GM21619 (cell line): Measurements from ENCODE around the gene OR52N2.

Experiments used
- ATAC-seq: cut with Tn5 transposase; IDR thresholded peaks from one replicate; pipeline ENCODE4 v1.9.1; 2021; ENCODE audit not compliant: unreplicated experiment

Gene OR52N2

GRCh38 chr11:5808500-5809121 is at the start of gene OR52N2:
Gene OR52N2 (plus strand): TSS chr11:5808924. CDS start chr11:5820336, 11,412 bp downstream.
- ATAC-seq: peak; percentile 95

- no peak for ATAC-seq
Measured at GRCh38 chr11:5767056-5767455, 41.7 kb upstream of the OR52N2 start.

GRCh38 chr11:5783255-5783654 is 25.5 kb upstream of the OR52N2 start, which contains the start of gene OR52N5:
Gene OR52N5 (minus strand): TSS chr11:5783355. CDS start chr11:5778634, 4,721 bp downstream.
- no peak for ATAC-seq

- ATAC-seq: no peak
Measured at GRCh38 chr11:5791165-5791564, 17.6 kb upstream of the OR52N2 start, which contains the start of gene OR52N1. Gene OR52N1 (minus strand): TSS chr11:5791265. CDS start chr11:5788816, 2,449 bp downstream.

- no peak for ATAC-seq
Measured at GRCh38 chr11:5796541-5796940, 12.2 kb upstream of the OR52N2 start.

GRCh38 chr11:5803982-5804381 is 4.7 kb upstream of the OR52N2 start:
- no peak for ATAC-seq

- no peak for ATAC-seq
Measured at GRCh38 chr11:5807580-5807979, 1.1 kb upstream of the OR52N2 start.

- ATAC-seq: peak; percentile 27
Measured at GRCh38 chr11:5809122-5809519, 397 bp downstream of the OR52N2 start.

- no peak for ATAC-seq
Measured at GRCh38 chr11:5809905-5810795, 1.4 kb downstream of the OR52N2 start.

GRCh38 chr11:5815534-5815933 is 6.8 kb downstream of the OR52N2 start:
- ATAC-seq: no peak

GRCh38 chr11:5818245-5818886 is 9.6 kb downstream of the OR52N2 start:
- ATAC-seq: peak; percentile 61

- no peak for ATAC-seq
Measured at GRCh38 chr11:5831196-5831829, 22.6 kb downstream of the OR52N2 start.

- ATAC-seq: no peak
Measured at GRCh38 chr11:5833446-5833845, 24.7 kb downstream of the OR52N2 start.

GRCh38 chr11:5837695-5838094 is 29.0 kb downstream of the OR52N2 start:
- ATAC-seq: no peak

GRCh38 chr11:5841797-5842196 is 33.1 kb downstream of the OR52N2 start, which contains the start of gene OR52E6:
Gene OR52E6 (minus strand): TSS chr11:5841897. CDS start chr11:5841897, 0 bp downstream.
- no peak for ATAC-seq

GRCh38 chr11:5846701-5847100 is 38.0 kb downstream of the OR52N2 start:
- no peak for ATAC-seq

- no peak for ATAC-seq
Measured at GRCh38 chr11:5847711-5848110, 39.0 kb downstream of the OR52N2 start.

GRCh38 chr11:5851002-5851401 is 42.3 kb downstream of the OR52N2 start:
- ATAC-seq: no peak

- ATAC-seq: no peak
Measured at GRCh38 chr11:5857590-5857989, 48.9 kb downstream of the OR52N2 start, which contains the start of gene OR52E8. Gene OR52E8 (minus strand): TSS chr11:5857690. CDS start chr11:5857690, 0 bp downstream.

GRCh38 chr11:5865826-5866225 is 57.1 kb downstream of the OR52N2 start:
- no peak for ATAC-seq
